Stimulated activated naive CD8-positive, alpha-beta T cell treated with anti-CD3 and anti-CD28 coated beads, Interleukin-15, Interleukin-2, amounts not matched to agents 100 ng/mL and 50 ng/mL, for 24 hours (primary cell): ENCODE results near the gene TAOK3.

ENCODE experiments used
- H3K27ac Mint-ChIP-seq: one replicate; pipeline ENCODE4 v1.8.0; 2021; ENCODE audit warnings: mild to moderate bottlenecking, mixed read lengths
- H3K27me3 Mint-ChIP-seq: one replicate; pipeline ENCODE4 v1.8.0; 2021; ENCODE audit warnings: mixed read lengths
- H3K36me3 Mint-ChIP-seq: one replicate; pipeline ENCODE4 v1.8.0; 2021; ENCODE audit warnings: low read depth, mixed read lengths
- H3K4me1 Mint-ChIP-seq: one replicate; pipeline ENCODE4 v1.8.0; 2021; ENCODE audit warnings: low read depth, mixed read lengths
- H3K4me3 Mint-ChIP-seq: one replicate; pipeline ENCODE4 v1.8.0; 2021; ENCODE audit warnings: mild to moderate bottlenecking, mixed read lengths
- H3K9me3 Mint-ChIP-seq: one replicate; pipeline ENCODE4 v1.8.0; 2021; ENCODE audit warnings: mixed read lengths

The TAOK3 gene

DNA sequence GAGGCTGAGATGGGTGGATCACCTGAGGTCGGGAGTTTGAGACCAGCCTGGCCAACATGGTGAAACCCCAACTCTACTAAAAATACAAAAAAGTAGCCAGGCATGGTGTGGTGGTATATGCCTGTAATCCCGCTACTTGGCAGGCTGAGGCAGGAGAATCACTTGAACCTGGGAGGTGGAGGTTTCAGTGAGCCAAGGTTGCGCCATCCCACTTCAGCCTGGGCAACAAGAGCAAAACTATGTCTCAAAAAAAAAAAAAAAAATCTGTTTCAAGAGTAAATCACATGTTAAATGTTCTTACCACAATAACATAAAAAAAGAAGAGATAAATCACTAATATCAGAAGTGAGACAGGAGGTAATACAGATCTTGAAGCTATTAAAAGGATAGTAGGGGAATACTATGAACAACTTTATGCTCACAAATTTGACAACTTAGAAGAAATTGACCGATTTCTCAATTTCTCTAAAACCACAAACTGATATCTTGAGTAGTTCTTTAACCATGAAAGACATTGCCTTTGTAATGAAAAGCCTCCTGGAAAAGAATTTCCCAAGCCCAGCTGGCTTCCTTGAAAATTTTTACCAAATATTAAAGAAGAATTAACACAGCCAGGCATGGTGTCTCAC lies 37.7 kb downstream of the TAOK3 start:
- H3K27me3 Mint-ChIP-seq, result no peaks in the 10 kb centered on the region
- no peak overlapping the region for H3K4me3 Mint-ChIP-seq
- H3K4me1 Mint-ChIP-seq, result peaks cover 52% of the 10 kb centered on the region
- H3K36me3 Mint-ChIP-seq, result peaks cover 37% of the 10 kb centered on the region
- H3K27ac Mint-ChIP-seq, result no peak overlapping the region
- no peaks in the 10 kb centered on the region for H3K9me3 Mint-ChIP-seq

DNA sequence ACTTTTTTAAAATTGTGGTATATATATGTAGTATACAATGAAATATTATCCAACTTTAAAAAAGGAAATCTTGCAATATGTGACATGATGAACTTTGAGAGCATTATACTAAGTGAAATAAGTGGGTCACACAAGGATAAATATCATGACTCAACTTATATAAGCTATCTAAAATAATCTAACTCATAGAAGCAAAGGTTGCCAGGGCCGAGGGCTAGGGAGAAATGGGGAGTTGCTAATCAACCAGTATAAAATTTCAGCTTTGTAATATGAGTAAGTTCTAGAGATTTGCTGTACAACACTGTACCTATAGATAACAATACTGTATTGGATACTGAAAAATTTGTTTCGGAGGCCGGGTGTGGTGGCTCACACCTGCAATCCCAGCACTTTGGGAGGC lies 38.5 kb downstream of the TAOK3 start:
- H3K27me3 Mint-ChIP-seq, result no peaks in the 10 kb centered on the region

DNA sequence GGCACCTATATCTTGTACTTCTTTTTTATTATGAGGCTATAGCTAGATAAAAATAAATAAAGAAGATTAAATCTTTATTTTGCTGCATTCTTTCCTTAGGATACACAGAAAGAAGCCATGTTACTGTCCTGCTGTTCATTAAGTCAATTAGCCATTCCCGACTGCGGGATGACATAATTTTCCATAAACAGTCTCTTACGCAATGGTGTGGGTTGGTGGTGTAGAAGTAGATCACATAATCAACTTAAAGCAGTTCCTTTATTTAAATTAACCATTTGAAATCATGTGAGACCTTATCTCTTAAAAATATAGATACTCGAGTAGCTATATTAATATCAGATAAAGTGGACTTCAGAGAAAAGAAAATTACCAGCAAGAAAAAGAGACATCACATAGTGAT lies 40.2 kb downstream of the TAOK3 start:
- Mint-ChIP-seq H3K27me3 (no peaks in the 10 kb centered on the region), H3K27ac (no peak overlapping the region), H3K9me3 (no peaks in the 10 kb centered on the region), H3K4me1 (peaks cover 55% of the 10 kb centered on the region), H3K4me3 (no peak overlapping the region), H3K36me3 (peaks cover 33% of the 10 kb centered on the region)

More for the DNA sequence above, 38.5 kb downstream of the TAOK3 start:
- Mint-ChIP-seq H3K27ac (no peak overlapping the region), H3K4me1 (peaks cover 54% of the 10 kb centered on the region), H3K36me3 (peaks cover 37% of the 10 kb centered on the region), H3K4me3 (no peak overlapping the region), H3K9me3 (no peaks in the 10 kb centered on the region)

DNA sequence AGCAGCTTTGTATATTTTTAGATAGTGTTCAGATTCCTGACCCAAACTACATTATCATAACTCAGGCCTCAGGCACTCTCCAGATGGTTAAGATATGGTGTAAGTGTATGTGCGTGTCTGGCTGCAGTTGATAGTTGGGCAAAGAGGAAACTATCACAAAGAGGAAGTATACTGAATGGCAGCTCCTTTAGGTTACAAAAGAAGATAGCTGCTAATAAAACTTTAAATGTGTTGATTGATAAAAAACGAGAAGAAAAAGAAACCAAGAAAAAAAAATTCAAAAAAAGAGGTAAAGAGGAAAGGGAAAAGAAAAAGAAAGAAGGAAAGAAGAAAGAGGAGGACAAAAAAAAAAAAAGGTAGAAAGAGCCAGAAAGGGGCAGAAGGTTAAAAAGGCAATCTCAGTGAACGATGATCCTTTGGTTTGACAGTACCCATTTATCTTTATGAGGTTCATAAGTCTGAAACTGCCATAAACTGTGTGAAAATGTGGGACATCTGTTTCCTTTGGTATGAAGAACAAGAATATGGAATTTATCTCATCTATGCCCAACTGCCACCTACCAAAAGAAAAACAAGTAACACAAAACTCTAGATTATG lies 42.2 kb downstream of the TAOK3 start:
- Mint-ChIP-seq H3K9me3 (no peaks in the 10 kb centered on the region), H3K4me1 (peaks cover 50% of the 10 kb centered on the region), H3K27me3 (no peaks in the 10 kb centered on the region), H3K27ac (peak overlapping the region; percentile 79), H3K4me3 (no peak overlapping the region), H3K36me3 (peaks cover 46% of the 10 kb centered on the region)

DNA sequence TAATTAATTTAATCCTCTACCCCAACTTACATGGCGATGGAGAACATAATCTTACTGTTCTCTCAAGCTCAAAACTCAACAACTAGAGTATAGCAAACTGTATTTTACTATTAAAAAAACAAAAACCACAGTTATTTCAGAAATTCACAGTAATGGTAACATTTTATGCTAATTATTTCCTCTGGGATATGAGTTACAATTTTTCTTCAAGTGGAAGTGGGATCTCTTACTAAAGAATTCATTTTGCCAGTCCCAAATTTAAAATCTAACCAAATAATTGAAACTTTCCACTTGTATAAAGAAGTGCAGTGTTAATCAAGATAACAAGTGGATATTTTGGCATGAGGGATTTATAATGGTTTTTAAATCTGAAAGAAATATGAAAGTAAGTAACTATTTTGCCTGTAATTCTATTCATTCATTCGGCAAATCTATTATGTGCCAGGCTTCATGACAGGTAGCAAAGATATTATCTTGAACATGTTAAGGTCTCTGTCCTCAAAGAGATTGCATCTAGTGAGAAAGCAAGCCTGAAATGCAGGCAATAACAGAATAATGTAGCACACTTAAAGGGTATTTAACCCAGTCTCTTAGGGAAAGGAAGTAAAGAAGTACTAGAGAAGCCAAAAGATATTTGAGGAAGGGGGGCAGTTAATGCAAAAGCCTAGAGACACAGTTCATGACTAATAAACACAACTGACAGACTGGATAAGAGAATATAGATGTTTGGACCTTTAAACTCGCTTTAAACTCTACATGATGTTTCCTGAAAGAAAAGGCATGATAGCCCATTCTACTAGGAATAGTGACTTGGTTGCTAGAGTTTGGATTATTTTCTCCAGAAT lies 44.0 kb downstream of the TAOK3 start:
- Mint-ChIP-seq H3K4me1 (peaks cover 50% of the 10 kb centered on the region), H3K4me3 (no peak overlapping the region), H3K27ac (no peak overlapping the region), H3K36me3 (peaks cover 42% of the 10 kb centered on the region), H3K27me3 (no peaks in the 10 kb centered on the region), H3K9me3 (no peaks in the 10 kb centered on the region)

DNA sequence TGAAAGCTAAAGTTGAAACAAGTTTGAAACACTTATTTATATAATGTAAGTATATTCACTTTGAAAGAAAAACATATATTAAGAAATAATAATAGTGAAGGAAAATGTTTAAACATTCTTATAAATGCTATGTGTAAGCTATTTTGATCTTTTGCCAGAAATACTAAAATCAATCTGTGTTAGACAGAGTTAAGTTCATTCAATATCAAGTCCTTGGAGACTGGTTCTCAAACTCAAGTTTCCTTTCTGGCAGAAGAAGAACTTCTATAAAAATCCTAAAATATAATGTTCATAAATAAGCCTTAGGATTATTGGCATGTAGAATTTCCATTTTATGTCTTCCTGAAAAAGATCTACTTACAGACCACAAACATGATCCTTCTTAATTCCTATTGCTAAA lies 45.3 kb downstream of the TAOK3 start:
- no peaks in the 10 kb centered on the region for H3K9me3 Mint-ChIP-seq
- no peak overlapping the region for H3K4me3 Mint-ChIP-seq
- H3K27ac Mint-ChIP-seq, result no peak overlapping the region
- peaks cover 30% of the 10 kb centered on the region for H3K36me3 Mint-ChIP-seq
- peaks cover 44% of the 10 kb centered on the region for H3K4me1 Mint-ChIP-seq
- no peaks in the 10 kb centered on the region for H3K27me3 Mint-ChIP-seq

DNA sequence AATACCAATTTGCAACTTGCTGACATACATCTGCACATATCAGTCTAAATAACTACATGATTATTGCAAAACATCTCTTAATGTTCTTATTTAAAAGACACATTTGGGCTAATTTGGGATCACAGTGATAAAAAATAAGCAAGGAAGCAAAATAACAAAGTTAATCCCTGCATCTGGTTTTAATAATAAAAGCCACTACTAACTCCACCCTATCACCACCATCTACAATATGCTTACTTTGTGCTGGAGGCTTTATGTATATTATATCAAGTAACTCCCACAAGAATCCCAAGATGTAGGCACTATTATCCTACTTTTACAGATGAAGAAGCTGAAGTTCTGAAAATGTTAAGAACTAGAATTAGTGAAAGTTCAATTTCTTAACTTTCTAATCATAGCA lies 45.7 kb downstream of the TAOK3 start:
- no peak overlapping the region for H3K27ac Mint-ChIP-seq
- H3K9me3 Mint-ChIP-seq, result no peaks in the 10 kb centered on the region
- peaks cover 27% of the 10 kb centered on the region for H3K36me3 Mint-ChIP-seq
- no peaks in the 10 kb centered on the region for H3K27me3 Mint-ChIP-seq
- H3K4me3 Mint-ChIP-seq, result no peak overlapping the region
- H3K4me1 Mint-ChIP-seq, result peaks cover 40% of the 10 kb centered on the region

DNA sequence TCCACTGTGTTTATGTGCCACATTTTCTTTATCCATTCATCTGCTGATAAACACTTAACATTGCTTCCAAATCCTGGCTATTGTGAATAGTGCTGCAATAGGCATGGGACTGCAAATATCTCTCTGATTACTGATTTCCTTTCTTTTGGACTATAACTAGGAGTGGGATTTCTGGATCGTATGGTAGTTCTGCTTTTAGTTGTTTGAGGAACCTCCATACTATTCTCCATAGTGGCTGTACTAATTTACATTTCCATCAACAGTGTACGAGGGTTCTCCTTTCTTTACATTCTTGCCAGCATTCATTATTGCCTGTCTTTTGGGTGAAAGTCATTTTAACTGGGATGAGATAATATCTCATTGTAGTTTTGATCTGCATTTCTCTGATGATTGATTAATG lies 47.6 kb downstream of the TAOK3 start:
- H3K27me3 Mint-ChIP-seq, result no peaks in the 10 kb centered on the region
- H3K9me3 Mint-ChIP-seq, result no peaks in the 10 kb centered on the region
- H3K36me3 Mint-ChIP-seq, result peaks cover 23% of the 10 kb centered on the region
- peaks cover 35% of the 10 kb centered on the region for H3K4me1 Mint-ChIP-seq
- no peak overlapping the region for H3K27ac Mint-ChIP-seq
- H3K4me3 Mint-ChIP-seq, result no peak overlapping the region

DNA sequence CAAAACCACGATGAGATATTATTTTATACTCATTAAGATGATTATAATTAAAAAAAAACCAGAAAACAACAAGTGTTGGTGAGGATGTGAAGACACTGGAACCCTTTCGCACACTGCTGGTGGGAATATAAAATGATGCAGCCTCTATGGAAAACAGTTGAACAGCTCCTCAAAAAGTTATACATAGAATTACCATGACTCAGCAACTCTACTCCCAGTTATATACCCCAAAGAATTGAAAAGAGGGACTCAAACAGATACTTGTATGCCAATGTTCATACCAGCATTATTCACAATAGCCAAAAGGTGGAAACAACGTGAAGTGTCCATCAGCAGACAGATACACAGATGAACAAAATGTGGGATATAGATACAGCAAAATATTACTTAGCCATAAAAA lies 53.1 kb downstream of the TAOK3 start:
- Mint-ChIP-seq H3K9me3 (peaks cover 5% of the 10 kb centered on the region), H3K4me1 (peaks cover 33% of the 10 kb centered on the region)

DNA sequence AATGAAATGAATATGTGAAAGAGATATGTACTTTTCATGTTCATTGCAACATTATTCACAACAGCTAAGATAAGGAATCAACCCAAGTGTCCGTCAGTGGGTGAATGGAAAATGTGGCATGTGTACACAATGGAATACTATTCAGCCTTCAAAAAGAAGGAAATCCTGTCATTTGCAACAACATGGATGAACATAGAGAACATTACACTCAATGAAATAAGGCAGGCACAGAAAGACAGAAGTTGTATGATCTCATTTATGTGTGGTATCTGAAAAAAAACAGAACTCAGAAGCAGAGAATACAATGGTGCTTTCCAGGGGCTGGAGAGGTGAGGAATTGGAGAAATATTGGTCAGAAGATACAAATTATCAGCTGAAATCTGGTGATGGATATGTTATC lies 54.0 kb downstream of the TAOK3 start:
- no peaks in the 10 kb centered on the region for H3K27me3 Mint-ChIP-seq
- no peak overlapping the region for H3K4me3 Mint-ChIP-seq
- H3K36me3 Mint-ChIP-seq, result peaks cover 30% of the 10 kb centered on the region
- H3K4me1 Mint-ChIP-seq, result peaks cover 39% of the 10 kb centered on the region
- H3K9me3 Mint-ChIP-seq, result peaks cover 5% of the 10 kb centered on the region
- H3K27ac Mint-ChIP-seq, result no peak overlapping the region

More for the DNA sequence above, 53.1 kb downstream of the TAOK3 start:
- Mint-ChIP-seq H3K27me3 (no peaks in the 10 kb centered on the region), H3K36me3 (peaks cover 30% of the 10 kb centered on the region), H3K27ac (no peak overlapping the region), H3K4me3 (no peak overlapping the region)

DNA sequence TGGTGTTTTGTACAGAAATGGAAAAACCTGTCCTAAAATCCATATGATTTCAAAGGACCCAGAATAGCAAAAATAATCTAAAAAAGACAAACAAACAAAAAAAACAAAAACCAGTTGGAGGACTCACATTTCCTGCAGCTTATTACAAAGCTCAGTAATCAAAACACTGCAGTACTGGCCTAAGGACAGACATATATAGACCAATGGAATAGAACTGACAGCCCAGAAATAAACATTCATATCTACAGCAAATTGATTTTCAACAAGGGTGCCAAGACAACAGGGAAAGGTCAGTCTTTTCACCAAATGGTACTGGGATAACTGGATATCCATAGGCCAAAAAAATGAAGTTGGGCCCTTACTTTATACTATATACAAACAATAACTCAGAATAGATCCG lies 55.0 kb downstream of the TAOK3 start:
- Mint-ChIP-seq H3K4me1 (peaks cover 40% of the 10 kb centered on the region), H3K27ac (no peak overlapping the region), H3K27me3 (no peaks in the 10 kb centered on the region), H3K36me3 (peaks cover 30% of the 10 kb centered on the region), H3K9me3 (peaks cover 5% of the 10 kb centered on the region), H3K4me3 (no peak overlapping the region)

DNA sequence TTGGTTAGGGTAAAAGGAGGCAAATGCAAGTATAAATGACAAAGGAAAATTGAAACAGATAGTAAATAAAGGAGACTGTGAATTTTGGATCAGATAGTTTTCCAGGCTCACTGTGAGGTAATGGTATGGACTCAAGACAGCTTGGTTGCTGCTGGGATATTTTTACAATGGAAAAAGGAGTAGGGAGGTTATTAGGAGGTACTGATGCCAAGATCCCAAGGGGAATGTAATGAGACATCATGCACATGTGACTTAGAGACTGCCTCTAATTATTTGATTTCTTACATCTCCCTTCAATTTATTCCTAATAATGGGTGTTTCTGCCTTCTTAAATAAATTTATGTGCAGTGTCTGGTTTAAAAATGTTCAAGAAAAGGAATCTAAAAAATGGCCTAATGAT lies 56.9 kb downstream of the TAOK3 start:
- Mint-ChIP-seq H3K36me3 (peaks cover 25% of the 10 kb centered on the region), H3K27me3 (no peaks in the 10 kb centered on the region), H3K4me3 (no peak overlapping the region), H3K4me1 (peaks cover 48% of the 10 kb centered on the region), H3K9me3 (peaks cover 5% of the 10 kb centered on the region), H3K27ac (no peak overlapping the region)

DNA sequence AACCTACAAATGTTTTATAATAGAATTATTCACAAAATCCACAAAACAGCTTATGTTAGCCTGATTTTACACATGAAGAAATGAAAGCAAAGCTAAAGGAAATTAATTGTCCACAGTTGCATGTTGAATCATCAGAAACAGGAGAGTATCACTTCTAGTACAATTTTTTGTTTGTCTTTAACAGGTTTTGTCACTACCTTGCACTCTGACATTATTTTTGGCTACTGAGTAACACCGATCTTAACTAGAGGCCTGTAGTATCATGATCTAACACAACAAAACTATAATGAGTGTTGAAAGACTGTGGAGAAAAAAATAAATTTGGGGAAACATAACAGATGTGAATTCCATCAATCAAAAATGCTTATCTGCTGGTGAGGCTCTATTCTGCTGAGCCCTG lies 60.1 kb downstream of the TAOK3 start:
- Mint-ChIP-seq H3K4me1 (peaks cover 63% of the 10 kb centered on the region), H3K27me3 (no peaks in the 10 kb centered on the region), H3K27ac (peak overlapping the region; percentile 60), H3K4me3 (peak overlapping the region; percentile 3), H3K36me3 (peaks cover 14% of the 10 kb centered on the region), H3K9me3 (no peaks in the 10 kb centered on the region)

DNA sequence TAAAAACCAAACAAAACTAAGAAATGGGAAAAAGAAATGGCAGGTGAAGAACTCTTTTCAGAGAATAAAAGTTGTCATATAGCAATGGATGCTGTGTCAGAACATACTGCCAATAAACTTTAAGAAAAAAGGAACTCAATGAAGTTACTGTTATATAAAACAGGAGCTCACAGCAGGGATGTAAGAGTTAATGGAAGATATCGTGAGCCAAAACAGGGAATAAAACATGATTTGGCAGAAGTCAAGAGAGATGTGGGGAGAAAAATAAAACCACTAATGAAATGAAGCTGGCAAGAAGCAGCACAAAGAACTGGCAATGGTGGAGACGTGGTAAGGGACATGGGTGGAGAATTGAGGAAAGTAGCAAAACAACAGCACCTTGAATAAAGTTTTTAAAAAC lies 61.0 kb downstream of the TAOK3 start:
- Mint-ChIP-seq H3K4me1 (peaks cover 71% of the 10 kb centered on the region), H3K36me3 (peaks cover 12% of the 10 kb centered on the region), H3K27me3 (no peaks in the 10 kb centered on the region)

DNA sequence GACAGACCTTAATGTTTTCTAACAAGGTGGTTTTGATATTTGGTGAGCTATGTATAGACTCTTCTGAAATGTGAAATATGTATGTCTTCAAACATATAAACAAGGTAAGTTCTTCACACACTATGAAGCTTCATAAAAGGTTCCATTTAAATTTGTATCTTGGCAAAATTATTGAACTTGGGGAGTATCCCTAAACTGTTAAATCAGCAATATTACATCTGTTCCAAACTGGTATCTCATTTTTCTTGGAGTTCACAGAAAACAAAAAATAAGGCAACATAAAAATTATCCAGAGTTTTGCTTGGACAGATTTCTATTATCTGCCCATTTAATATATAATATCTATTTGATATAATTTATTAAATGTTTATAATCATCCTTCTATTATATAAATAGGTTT lies 62.4 kb downstream of the TAOK3 start:
- no peak overlapping the region for H3K4me3 Mint-ChIP-seq
- peaks cover 61% of the 10 kb centered on the region for H3K4me1 Mint-ChIP-seq
- no peaks in the 10 kb centered on the region for H3K27me3 Mint-ChIP-seq
- no peak overlapping the region for H3K27ac Mint-ChIP-seq
- no peaks in the 10 kb centered on the region for H3K9me3 Mint-ChIP-seq
- H3K36me3 Mint-ChIP-seq, result peaks cover 2% of the 10 kb centered on the region

More for the DNA sequence above, 61.0 kb downstream of the TAOK3 start:
- no peak overlapping the region for H3K4me3 Mint-ChIP-seq
- H3K9me3 Mint-ChIP-seq, result no peaks in the 10 kb centered on the region
- H3K27ac Mint-ChIP-seq, result peak overlapping the region; percentile 36
